Stimulated activated CD4-positive, alpha-beta T cell treated with anti-CD3 and anti-CD28 coated beads, Interleukin-2, amount 100 ng/mL, for 24 hours (primary cell): ENCODE results near the gene TSPAN14.

Source experiments
- DNase-seq, 2 donors: peaks; one replicate each; pipeline ENCODE4 v3.0.0-alpha.2; 2020

Gene TSPAN14

DNA sequence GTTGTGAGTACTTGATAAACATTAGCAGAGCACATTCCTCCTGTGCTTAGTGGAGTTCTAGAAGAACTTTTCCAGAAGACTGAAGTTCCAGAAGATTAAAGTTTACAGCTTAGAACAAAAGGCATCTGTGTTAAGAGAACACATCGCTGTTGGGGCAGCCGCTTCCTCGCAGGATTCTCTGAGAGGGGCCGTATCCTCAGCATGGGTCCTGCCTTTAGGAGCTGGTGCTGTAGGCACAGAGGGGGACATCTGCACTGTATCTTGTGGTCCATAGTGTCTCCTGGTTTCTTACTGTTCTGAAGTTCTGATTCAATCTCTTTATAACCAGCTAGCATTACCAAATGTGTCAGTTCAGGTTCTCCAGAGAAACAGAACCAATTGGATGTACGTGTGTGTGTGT is 99.9 kb downstream of the TSPAN14 start:
- no peak for DNase-seq

DNA sequence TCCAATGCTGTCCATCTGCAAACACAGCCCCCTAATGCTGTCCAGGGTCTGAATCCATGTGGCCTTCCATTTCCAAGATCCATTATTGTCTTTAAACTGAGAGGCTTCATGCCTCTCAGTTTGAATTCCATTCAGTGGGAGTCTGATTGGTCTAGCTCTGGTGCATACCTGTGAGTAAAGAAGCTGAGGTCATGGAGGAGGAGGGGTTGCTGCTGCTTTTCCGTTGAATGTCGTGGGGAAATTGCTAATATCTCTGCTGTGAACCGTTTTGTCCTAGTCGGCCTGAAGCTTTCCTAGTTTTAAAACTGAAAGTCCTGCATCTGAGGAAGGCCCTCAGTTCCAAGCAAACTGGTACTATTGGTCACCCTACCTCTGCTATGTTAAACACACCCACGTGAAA is 101.3 kb downstream of the TSPAN14 start:
- DNase-seq = no peak

DNA sequence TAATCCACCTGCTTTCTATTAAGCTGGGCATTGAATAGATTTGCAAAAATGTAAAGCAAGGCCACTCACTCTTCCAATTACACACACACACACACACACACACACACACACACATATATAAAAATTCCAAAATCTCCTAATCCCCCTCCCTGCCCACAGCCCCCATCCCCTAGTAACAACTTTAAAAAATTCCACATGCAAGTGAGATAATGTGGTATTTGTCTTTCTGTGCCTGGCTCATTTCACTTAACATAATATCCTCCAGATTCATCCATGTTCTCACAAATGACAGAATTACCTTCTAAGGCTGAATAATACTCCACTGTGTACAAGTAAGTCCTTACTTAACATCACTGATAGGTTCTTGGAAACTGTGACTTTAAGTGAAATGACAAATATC is 107.8 kb downstream of the TSPAN14 start:
- DNase-seq = no peak

DNA sequence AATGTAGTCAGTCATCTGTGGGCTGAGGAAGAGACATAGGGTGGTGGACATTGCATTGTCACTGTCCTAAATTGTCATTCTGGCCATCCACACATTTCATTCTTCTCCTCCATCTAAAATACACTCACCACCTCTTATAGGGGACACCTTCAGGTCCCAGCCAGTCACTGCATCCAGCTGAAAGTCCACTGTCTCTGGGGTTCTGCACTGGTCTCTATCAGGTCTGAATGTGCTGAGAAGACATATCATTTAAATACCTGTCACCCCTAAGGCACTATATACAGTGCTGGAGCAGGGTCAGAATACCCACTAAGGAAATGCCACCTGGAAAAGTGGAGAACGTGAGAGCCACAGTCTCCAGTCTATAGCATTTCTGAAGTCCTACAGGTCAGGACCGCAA is 113.2 kb downstream of the TSPAN14 start:
- no peak for DNase-seq

DNA sequence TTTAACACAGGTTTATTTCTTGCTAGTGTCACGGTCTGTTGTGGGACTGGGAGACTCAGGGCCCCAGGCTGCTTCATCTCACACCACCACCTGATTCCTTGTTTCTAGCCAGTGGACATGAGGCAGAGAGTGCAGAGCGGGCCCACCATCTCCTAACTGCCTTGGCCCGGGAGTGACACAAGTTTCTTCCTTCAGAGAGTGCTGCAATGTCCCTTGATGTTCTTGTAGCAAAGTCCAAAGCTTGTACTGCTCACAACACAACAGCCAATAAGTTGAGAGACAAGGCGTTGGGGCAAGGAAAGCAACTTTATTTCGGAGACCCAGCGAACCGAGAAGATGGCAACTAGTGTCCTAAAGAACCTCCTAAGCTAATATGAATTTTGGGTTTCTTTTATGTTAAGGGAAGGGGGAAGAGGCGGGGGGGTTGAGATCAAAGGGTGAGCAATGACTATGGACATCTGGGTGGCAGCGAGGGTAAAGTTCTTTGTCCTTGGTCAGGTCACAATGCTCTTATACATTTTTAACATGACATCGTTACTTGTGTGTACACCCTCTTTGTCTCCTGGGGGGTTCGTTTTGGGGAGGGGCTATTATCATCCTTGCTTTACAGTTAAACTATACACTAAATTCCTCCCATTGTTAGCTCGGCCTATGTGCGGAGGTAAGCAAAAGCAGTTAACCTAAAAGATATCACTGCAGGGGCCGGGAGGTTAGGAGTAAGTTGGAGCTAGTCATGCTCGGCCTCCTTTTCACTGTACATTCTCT is 115.2 kb downstream of the TSPAN14 start:
- DNase-seq = no peak

DNA sequence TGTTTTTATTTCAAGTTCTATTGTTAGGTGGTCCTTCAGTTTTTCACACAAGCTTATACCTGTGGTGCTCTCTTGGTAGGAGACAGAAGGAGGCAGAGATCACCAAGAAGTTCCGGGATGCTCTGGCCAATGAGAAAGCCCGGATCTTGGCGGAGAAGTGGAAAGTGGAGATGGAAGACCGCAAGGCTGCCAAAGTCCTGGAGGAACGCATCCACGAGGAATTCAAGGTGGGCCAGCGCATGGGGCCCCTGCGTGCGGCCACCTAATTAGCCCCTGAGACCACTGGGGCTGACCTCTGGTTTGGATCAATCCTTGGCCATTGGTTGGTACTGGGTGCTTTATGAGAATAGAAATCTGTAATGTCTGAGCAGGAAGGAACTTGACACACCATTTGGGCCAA is 117.2 kb downstream of the TSPAN14 start:
- DNase-seq = no peak

DNA sequence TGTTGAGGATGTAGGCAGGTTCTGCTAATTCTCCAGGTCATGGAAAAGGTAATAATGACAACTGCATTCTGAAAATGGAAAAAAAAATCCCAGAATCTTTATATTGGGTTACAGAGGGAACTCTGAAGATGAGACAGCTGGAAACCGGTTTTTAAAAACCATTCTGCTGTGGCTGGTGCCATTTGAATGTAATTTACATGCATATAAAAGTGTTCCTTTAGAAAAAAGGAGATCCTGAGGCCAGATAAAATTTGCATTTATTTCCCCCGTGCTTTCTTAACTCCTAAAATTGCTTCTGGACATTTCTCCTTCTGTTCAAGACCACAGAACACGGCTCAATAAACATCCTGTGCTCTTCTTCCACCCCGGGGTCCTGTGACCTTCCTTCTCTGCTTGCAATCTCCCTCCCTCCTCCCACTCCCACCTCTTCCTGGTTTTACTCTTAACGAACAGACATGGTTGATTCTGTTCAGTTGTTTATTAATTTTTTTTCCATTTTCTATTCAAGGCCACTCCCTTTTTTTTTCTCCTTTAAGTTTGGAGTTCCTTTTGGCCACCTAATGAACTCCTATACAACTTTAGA is 125.2 kb downstream of the TSPAN14 start:
- DNase-seq = no peak

DNA sequence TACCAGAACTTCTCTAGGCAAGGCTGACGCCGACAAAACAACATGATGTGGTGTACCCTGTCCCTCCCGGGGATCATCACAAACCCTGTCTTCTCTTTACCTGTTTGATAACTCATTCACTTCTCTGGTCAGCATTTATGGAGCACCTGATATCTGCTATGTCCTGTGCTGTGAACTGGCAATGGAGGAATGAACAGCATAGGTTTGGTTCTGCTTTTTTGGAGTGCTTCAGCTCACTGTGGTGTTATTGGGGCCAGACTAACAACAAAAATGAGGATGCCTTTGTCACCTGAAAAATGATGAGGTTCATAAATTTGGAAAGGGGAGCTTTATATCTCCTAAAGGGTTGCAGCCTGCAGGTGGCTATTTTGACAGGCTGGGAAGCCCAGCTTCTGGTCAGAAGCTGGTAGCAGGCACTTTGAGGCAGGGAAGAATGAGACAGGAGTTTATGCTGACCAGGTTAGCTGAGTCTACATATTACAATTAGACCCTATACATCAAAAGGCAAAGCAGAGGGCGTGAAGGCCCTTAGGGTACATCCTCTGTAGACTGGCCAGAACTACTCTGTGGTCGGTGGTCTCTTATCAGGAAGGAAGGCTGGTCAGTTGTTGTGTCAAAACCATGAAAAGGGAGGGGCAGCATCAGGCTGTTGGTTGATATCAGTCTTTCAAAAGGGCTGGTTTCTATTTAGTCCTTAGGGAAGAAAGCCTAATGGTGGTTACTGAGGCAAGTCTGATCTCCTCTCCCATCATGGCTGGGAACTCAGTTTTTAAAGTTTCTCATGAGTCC is 125.9 kb downstream of the TSPAN14 start:
- DNase-seq = no peak

DNA sequence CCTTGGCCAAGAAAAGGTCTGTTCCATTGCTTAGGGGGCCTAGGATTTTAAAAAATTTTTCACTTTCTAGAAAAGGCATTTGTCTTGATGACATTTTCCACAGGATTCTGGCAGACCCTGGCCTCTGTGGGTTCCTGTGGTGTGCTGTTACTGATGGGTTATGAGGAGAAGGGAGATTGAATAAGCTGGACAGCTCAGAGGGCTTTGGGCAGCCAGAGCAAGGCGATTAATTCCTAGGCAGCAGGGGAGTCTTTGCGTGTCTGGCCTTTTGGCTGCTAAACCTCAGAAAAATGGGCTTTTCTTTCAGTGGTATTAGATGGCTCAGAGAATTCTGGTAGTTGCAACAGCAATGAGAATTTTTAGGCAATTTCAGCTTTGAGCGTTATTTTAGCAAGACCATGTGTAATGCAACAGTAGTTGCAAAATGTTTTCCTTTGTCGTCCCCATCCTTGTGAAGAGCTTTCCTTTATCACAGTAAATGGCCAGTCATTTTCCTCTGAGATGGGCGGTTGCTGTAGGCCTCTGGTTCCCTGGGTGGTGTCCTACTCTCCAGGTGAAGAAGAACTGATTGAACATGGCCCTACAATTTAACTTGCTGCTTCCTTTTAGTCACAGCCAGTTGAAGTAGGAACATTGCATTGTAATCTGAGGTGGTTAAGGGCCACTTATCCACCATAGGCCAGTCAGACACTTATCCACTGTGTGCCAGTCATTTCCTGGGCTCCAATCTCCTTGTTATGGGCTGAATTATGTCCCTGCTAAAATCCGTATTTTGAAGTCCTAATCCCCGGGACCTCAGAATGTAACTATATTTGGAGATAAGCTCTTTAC is 126.7 kb downstream of the TSPAN14 start:
- no peak for DNase-seq

DNA sequence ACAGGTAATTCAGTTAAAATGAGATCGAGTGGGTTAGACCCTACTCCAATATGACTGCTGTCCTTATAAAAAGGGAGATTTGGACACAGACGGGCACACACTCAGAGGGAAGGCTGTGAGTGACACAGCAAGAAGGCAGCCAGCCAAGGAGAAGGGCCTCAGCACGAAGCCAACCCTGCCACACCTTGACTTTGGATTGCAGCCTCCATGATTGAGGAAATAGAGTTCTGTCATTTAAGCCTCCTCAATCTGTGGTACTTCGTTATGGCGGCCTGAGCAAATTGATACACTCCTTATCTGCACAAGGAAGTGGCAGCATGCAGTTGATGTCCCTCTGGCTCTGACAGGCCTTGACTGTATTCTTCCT is 127.3 kb downstream of the TSPAN14 start:
- no peak for DNase-seq

DNA sequence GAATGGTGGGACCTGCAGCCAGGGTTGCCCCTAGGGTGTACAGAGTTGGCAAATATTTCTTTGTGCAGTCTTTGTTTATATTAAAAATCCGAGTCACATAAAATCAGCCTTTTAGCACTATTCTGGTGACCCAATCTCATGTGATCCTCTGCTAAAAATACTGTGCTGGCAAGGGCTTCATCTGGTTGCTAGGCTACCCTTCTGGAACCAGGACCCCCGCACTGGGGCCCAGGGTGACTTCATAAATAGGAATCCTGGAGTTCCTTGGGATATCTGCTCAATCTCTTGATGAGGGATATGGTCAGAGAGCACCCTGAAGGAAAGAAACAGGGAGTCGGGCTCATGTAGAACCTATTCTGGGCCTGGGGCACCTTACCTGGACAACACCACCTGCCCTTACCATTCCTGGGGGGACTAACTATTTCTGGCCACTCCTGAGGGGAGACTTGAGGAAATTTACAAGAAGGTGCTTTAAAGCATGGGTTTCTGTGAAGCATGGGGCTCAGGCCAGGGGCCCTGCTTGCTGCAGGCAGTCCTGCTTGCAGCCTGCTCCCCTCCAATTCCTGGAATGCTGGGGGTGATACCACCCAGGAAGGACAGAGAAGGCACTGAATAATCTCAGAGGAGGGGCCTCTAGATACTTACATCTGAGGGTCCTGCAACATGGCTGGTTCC is 128.3 kb downstream of the TSPAN14 start:
- DNase-seq = no peak
